OCI-LY1 (cell line): ENCODE measurements around the gene ADAMTS20.

Source experiments
- H2AFZ ChIP-seq: fragments of 200-600 bp; sonication (generic), shearing (Covaris generic); 2 replicates; pipeline ENCODE4 v1.6.0; 2014; ENCODE audit warnings: antibody characterized with exemption, mild to moderate bottlenecking, low read length
- H3F3A ChIP-seq: fragments of 200-600 bp; sonication (generic), shearing (Covaris generic); 2 replicates; pipeline ENCODE4 v1.6.0; 2014; ENCODE audit warnings: mild to moderate bottlenecking, antibody characterized with exemption, low read length, moderate library complexity; ENCODE audit not compliant: insufficient read depth
- H3K27ac ChIP-seq: fragments of 200-600 bp; sonication (generic); 2 replicates; pipeline ENCODE4 v1.5.1; 2014; ENCODE audit warnings: low read length, mixed run types, mild to moderate bottlenecking, low read depth; ENCODE audit not compliant: poor library complexity, severe bottlenecking
- H3K27me3 ChIP-seq: fragments of 200-600 bp; sonication (generic); 2 replicates; pipeline ENCODE4 v1.6.0; 2014; ENCODE audit warnings: antibody characterized with exemption, mild to moderate bottlenecking, low read length, moderate library complexity; ENCODE audit not compliant: insufficient read depth
- H3K36me3 ChIP-seq: fragments of 200-600 bp; sonication (generic); 2 replicates; pipeline ENCODE4 v1.6.1; 2014; ENCODE audit warnings: mild to moderate bottlenecking, antibody characterized with exemption, low read length, moderate library complexity, mixed read lengths; ENCODE audit not compliant: insufficient read depth
- H3K4me1 ChIP-seq: fragments of 200-600 bp; sonication (generic); 2 replicates; pipeline ENCODE4 v1.5.1; 2014; ENCODE audit warnings: mild to moderate bottlenecking, low read length, moderate library complexity; ENCODE audit not compliant: insufficient read depth, severe bottlenecking
- H3K4me2 ChIP-seq: fragments of 200-600 bp; sonication (generic), shearing (Covaris generic); 2 replicates; pipeline ENCODE4 v1.6.1; 2014; ENCODE audit warnings: low read length
- H3K4me3 ChIP-seq: fragments of 200-600 bp; sonication (generic); 2 replicates; pipeline ENCODE4 v1.5.1; 2014; ENCODE audit warnings: low read length, low read depth, mild to moderate bottlenecking, mixed read lengths; ENCODE audit not compliant: poor library complexity, severe bottlenecking
- H3K79me2 ChIP-seq: fragments of 200-600 bp; shearing (Covaris generic); 2 replicates; pipeline ENCODE4 v1.6.1; 2016; ENCODE audit warnings: mixed run types, low read length, mixed read lengths; ENCODE audit not compliant: insufficient read depth
- H3K9ac ChIP-seq: fragments of 200-600 bp; sonication (generic), shearing (Covaris generic); 2 replicates; pipeline ENCODE4 v1.6.1; 2014; ENCODE audit warnings: mild to moderate bottlenecking, low read length, mixed read lengths
- H3K9me2 ChIP-seq: fragments of 200-600 bp; sonication (generic), shearing (Covaris generic); 2 replicates; pipeline ENCODE4 v1.6.1; 2014; ENCODE audit warnings: low read depth, mild to moderate bottlenecking, low read length, mixed read lengths
- H3K9me3 ChIP-seq: fragments of 200-600 bp; shearing (Covaris generic); 2 replicates; pipeline ENCODE4 v1.6.1; 2014; ENCODE audit warnings: low read length, mixed read lengths
- H4K20me1 ChIP-seq: fragments of 200-600 bp; sonication (generic), shearing (Covaris generic); 2 replicates; pipeline ENCODE4 v1.6.0; 2016; ENCODE audit warnings: mild to moderate bottlenecking, low read length; ENCODE audit not compliant: insufficient read depth
- EZH2 ChIP-seq: fragments of 200-600 bp; sonication (generic), shearing (Covaris generic); IDR thresholded peaks from 2 replicates; pipeline ENCODE4 v1.8.0; 2017; ENCODE audit warnings: borderline replicate concordance, mixed run types, mild to moderate bottlenecking, antibody characterized with exemption, low read length, moderate library complexity, mixed read lengths
- TF ChIP-seq, protein P1 (sequence below): fragments of 200-600 bp; sonication (generic), shearing (Covaris generic); IDR thresholded peaks from 2 replicates; pipeline ENCODE4 v1.5.1; 2017; ENCODE audit warnings: mild to moderate bottlenecking, antibody characterized with exemption, low read length, moderate library complexity, mixed read lengths

Gene ADAMTS20

DNA sequence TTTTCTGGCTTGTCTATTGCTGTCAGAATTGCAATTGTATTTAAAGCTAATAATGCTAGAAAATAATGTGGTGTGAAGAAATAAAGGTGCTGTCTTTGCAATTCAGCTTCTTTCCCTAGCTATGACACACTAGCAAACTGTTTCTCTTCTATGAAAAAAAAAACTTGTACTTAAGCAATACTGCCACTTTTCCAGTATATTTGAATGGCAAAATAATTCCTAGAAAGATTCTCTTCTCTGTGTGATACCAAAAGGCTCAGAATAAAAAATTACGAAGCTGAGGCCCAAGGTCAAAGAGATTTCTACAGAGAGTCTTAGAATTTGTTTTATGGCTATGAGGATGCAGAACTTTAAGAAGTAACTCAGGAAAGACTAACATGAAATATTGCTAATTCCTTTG lies 235.5 kb downstream of the ADAMTS20 start:
- H3K4me1 ChIP-seq, result no peaks in the 10 kb centered on the region
- no peaks in the 10 kb centered on the region for H3F3A ChIP-seq
- no peak overlapping the region for H3K4me3 ChIP-seq
- no peaks in the 10 kb centered on the region for H4K20me1 ChIP-seq
- H3K27ac ChIP-seq, result no peak overlapping the region
- no peaks in the 10 kb centered on the region for H3K9me3 ChIP-seq
- 0 out of 2 replicates have a peak, but pooled peaks cover 3% of the 10 kb centered on the region for H3K27me3 ChIP-seq
- H3K79me2 ChIP-seq, result no peaks in the 10 kb centered on the region
- H3K9ac ChIP-seq, result no peak overlapping the region
- TF ChIP-seq, protein P1, sequence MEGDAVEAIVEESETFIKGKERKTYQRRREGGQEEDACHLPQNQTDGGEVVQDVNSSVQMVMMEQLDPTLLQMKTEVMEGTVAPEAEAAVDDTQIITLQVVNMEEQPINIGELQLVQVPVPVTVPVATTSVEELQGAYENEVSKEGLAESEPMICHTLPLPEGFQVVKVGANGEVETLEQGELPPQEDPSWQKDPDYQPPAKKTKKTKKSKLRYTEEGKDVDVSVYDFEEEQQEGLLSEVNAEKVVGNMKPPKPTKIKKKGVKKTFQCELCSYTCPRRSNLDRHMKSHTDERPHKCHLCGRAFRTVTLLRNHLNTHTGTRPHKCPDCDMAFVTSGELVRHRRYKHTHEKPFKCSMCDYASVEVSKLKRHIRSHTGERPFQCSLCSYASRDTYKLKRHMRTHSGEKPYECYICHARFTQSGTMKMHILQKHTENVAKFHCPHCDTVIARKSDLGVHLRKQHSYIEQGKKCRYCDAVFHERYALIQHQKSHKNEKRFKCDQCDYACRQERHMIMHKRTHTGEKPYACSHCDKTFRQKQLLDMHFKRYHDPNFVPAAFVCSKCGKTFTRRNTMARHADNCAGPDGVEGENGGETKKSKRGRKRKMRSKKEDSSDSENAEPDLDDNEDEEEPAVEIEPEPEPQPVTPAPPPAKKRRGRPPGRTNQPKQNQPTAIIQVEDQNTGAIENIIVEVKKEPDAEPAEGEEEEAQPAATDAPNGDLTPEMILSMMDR, result no peak
- TF ChIP-seq EZH2, result no peak
- no peak overlapping the region for H3K4me2 ChIP-seq
- H3K36me3 ChIP-seq, result no peaks in the 10 kb centered on the region
- H3K9me2 ChIP-seq, result no peaks in the 10 kb centered on the region
- H2AFZ ChIP-seq, result no peak overlapping the region

DNA sequence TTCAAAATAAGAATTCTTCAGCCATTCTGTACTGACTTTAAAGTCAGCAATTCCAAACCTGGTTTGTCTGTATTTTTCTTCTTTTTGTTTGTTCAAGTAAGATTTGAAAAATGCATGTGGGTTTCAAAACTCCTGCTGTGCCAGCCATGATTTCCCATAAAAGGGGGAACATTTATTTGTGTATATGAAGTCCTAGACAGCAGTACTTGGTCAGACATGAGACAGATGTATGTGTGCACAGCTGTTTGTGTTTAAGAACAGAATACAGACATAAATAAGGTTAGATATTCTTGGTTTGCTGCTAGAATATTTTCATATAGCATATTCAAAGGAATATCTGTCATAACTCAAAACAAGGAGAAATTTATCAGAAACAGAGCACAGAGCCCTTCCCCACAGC lies 236.0 kb downstream of the ADAMTS20 start:
- Histone ChIP-seq H3K36me3 (no peaks in the 10 kb centered on the region), H3K4me3 (no peak overlapping the region), H3K9ac (no peak overlapping the region), H2AFZ (no peak overlapping the region), H3F3A (no peaks in the 10 kb centered on the region), H3K9me3 (no peaks in the 10 kb centered on the region), H3K27me3 (0 out of 2 replicates have a peak, but pooled peaks cover 3% of the 10 kb centered on the region), H3K79me2 (no peaks in the 10 kb centered on the region), H3K9me2 (no peaks in the 10 kb centered on the region), H3K27ac (no peak overlapping the region), H3K4me1 (no peaks in the 10 kb centered on the region), H3K4me2 (no peak overlapping the region), H4K20me1 (no peaks in the 10 kb centered on the region)
- no peak for TF ChIP-seq EZH2
- TF ChIP-seq, protein P1, result no peak

DNA sequence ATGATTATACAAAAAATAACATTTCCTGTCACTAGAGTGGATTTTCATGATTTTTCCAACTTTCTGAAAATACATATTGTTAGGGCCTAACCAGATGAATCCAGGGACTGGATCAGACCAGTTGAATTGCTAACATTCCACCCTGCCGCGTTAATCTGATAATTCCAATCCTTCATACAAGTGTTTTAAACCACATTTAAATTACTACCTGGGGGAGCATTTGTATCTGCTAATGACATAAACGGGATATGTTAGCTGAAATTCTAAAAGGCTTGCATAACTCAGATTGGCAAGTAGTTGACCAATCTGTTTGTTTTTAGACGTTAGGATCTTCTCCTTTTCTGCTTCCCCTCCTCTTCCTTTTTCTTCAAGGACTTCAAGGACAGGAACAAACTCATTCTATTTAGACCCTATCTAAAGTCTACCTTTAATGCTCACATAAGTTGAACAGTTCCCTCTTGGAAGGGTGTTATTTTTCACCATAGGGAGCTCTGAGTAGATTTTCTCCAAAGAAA lies 239.0 kb downstream of the ADAMTS20 start:
- Histone ChIP-seq H3K79me2 (no peaks in the 10 kb centered on the region), H3K9ac (no peak overlapping the region), H3F3A (no peaks in the 10 kb centered on the region), H3K4me3 (no peak overlapping the region), H3K9me2 (no peaks in the 10 kb centered on the region), H2AFZ (no peak overlapping the region), H4K20me1 (no peaks in the 10 kb centered on the region), H3K4me1 (no peaks in the 10 kb centered on the region), H3K36me3 (no peaks in the 10 kb centered on the region), H3K9me3 (no peaks in the 10 kb centered on the region), H3K4me2 (no peak overlapping the region), H3K27ac (no peak overlapping the region), H3K27me3 (0 out of 2 replicates have a peak, but pooled peaks cover 3% of the 10 kb centered on the region)
- TF ChIP-seq EZH2, result no peak
- TF ChIP-seq, protein P1, result no peak
